ENCODE results near the gene LMLN.

Gene LMLN

DNA sequence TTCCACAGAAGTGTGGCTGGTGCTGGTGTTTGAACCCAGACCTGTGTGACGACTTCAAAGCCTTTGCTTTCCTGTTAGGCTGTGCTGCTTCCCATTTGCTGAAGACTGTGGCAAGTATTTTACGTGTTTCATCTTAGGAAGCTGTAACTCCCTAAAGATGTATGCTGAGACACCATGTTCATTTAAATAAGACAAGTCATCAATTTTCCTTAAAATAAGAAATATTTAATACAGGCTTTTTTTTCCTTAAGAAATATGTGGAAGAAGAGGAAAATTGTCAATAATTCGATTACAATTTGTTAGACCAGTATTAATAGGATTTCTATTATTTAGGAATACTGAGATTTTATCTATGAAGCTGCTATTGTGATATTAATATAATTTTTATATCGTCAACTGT is 58.4 kb downstream of the LMLN start:
- DNase-seq (ENCODE audit: low spot score in 2 of 2), result no peak
- H3K4me3 Mint-ChIP-seq, result no peak overlapping the region
- H3K36me3 Mint-ChIP-seq (ENCODE audit: insufficient read depth), result no peaks in the 10 kb centered on the region
- H3K27ac Mint-ChIP-seq (ENCODE audit: low read depth), result no peak overlapping the region
- ATAC-seq (replicated peaks; ENCODE audit: extremely low read depth, poor library complexity, severe bottlenecking), result no peak
- H3K27me3 Mint-ChIP-seq, result no peaks in the 10 kb centered on the region
- no peaks in the 10 kb centered on the region for H3K9me3 Mint-ChIP-seq
- H3K4me1 Mint-ChIP-seq, result no peaks in the 10 kb centered on the region

GRCh38 chr3:198019115-198019514 is 59.1 kb downstream of the LMLN start:
- Mint-ChIP-seq H3K4me3 (no peak overlapping the region), H3K27me3 (no peaks in the 10 kb centered on the region), H3K27ac (ENCODE audit: low read depth) (no peak overlapping the region), H3K9me3 (no peaks in the 10 kb centered on the region), H3K36me3 (ENCODE audit: insufficient read depth) (no peaks in the 10 kb centered on the region), H3K4me1 (no peaks in the 10 kb centered on the region)
- no peak for ATAC-seq (replicated peaks; ENCODE audit: extremely low read depth, poor library complexity, severe bottlenecking)
- DNase-seq (ENCODE audit: low spot score in 2 of 2), result no peak

- H3K27ac Mint-ChIP-seq (ENCODE audit: low read depth), result no peak overlapping the region
- DNase-seq (ENCODE audit: low spot score in 2 of 2) (no peak), ATAC-seq (replicated peaks; ENCODE audit: extremely low read depth, poor library complexity, severe bottlenecking) (no peak)
- no peaks in the 10 kb centered on the region for H3K9me3 Mint-ChIP-seq
- no peaks in the 10 kb centered on the region for H3K4me1 Mint-ChIP-seq
- peaks cover 4% of the 10 kb centered on the region for H3K36me3 Mint-ChIP-seq (ENCODE audit: insufficient read depth)
- H3K4me3 Mint-ChIP-seq, result no peak overlapping the region
- no peaks in the 10 kb centered on the region for H3K27me3 Mint-ChIP-seq
Measured at GRCh38 chr3:198021320-198021719, 61.3 kb downstream of the LMLN start.

DNA sequence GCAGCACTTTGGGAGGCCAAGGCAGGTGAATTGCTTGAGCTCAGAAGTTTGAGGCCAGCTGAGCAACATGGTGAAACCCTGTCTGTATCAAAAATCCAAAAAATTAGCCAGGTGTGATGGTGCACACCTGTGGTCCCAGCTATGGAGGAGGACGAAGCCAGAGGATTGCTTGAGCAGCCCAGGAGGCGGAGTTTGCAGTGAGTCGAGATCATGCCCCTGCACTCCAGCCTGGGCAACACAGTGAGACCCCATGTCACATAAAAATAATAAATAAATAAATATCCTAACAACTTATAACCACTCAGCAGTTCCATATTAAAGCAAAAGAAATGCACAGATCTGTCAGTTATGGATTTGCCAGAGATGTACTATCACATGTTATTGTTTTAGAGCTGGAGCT is 62.6 kb downstream of the LMLN start:
- DNase-seq (ENCODE audit: low spot score in 2 of 2), result no peak

DNA sequence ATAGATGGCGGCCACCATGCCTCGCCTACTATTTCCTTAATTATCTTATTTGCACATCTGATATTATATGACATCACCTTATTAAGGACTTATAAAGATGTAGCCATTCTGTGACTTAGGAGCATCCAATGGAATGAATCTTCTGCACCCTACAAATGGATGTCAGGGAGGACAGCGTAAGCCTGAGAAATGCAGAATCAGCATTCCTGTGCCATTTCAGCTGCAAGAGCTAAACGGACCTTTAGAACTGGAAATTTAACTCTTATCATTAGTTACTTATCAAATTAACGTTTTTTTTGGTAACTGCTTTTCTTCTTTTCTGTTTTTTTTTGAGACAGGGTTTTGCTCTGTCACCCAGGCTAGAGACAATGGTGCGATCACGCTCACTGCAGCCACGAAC is 65.6 kb downstream of the LMLN start:
- Mint-ChIP-seq H3K36me3 (ENCODE audit: insufficient read depth) (peaks cover 9% of the 10 kb centered on the region), H3K27ac (ENCODE audit: low read depth) (no peak overlapping the region), H3K4me3 (no peak overlapping the region), H3K27me3 (no peaks in the 10 kb centered on the region), H3K9me3 (no peaks in the 10 kb centered on the region), H3K4me1 (no peaks in the 10 kb centered on the region)
- ATAC-seq (replicated peaks; ENCODE audit: extremely low read depth, poor library complexity, severe bottlenecking), result no peak
- DNase-seq (ENCODE audit: low spot score in 2 of 2), result no peak

More for the DNA sequence above, 62.6 kb downstream of the LMLN start:
- H3K27ac Mint-ChIP-seq (ENCODE audit: low read depth), result no peak overlapping the region
- no peak overlapping the region for H3K4me3 Mint-ChIP-seq
- peaks cover 9% of the 10 kb centered on the region for H3K36me3 Mint-ChIP-seq (ENCODE audit: insufficient read depth)
- H3K27me3 Mint-ChIP-seq, result no peaks in the 10 kb centered on the region
- ATAC-seq (replicated peaks; ENCODE audit: extremely low read depth, poor library complexity, severe bottlenecking), result no peak
- no peaks in the 10 kb centered on the region for H3K9me3 Mint-ChIP-seq
- no peaks in the 10 kb centered on the region for H3K4me1 Mint-ChIP-seq

- Mint-ChIP-seq H3K4me1 (no peaks in the 10 kb centered on the region), H3K27ac (ENCODE audit: low read depth) (no peak overlapping the region), H3K27me3 (no peaks in the 10 kb centered on the region), H3K36me3 (ENCODE audit: insufficient read depth) (peaks cover 9% of the 10 kb centered on the region), H3K4me3 (no peak overlapping the region), H3K9me3 (no peaks in the 10 kb centered on the region)
- ATAC-seq (replicated peaks; ENCODE audit: extremely low read depth, poor library complexity, severe bottlenecking) (no peak), DNase-seq (ENCODE audit: low spot score in 2 of 2) (no peak)
Measured at GRCh38 chr3:198026620-198027019, 66.6 kb downstream of the LMLN start.

GRCh38 chr3:198027045-198027798 is 67.2 kb downstream of the LMLN start:
- Mint-ChIP-seq H3K4me3 (no peak overlapping the region), H3K4me1 (no peaks in the 10 kb centered on the region), H3K36me3 (ENCODE audit: insufficient read depth) (peaks cover 9% of the 10 kb centered on the region), H3K9me3 (no peaks in the 10 kb centered on the region), H3K27me3 (no peaks in the 10 kb centered on the region), H3K27ac (ENCODE audit: low read depth) (no peak overlapping the region)
- DNase-seq (ENCODE audit: low spot score in 2 of 2) (no peak), ATAC-seq (replicated peaks; ENCODE audit: extremely low read depth, poor library complexity, severe bottlenecking) (no peak)

- H3K9me3 Mint-ChIP-seq, result no peaks in the 10 kb centered on the region
- H3K4me1 Mint-ChIP-seq, result no peaks in the 10 kb centered on the region
Measured at GRCh38 chr3:198027799-198028390, 67.9 kb downstream of the LMLN start.

GRCh38 chr3:198028718-198029117 is 68.7 kb downstream of the LMLN start:
- Mint-ChIP-seq H3K9me3 (no peaks in the 10 kb centered on the region), H3K4me3 (no peak overlapping the region), H3K4me1 (no peaks in the 10 kb centered on the region), H3K27ac (ENCODE audit: low read depth) (no peak overlapping the region), H3K36me3 (ENCODE audit: insufficient read depth) (peaks cover 9% of the 10 kb centered on the region), H3K27me3 (no peaks in the 10 kb centered on the region)
- DNase-seq (ENCODE audit: low spot score in 2 of 2), result no peak
- no peak for ATAC-seq (replicated peaks; ENCODE audit: extremely low read depth, poor library complexity, severe bottlenecking)

More at GRCh38 chr3:198027799-198028390, 67.9 kb downstream of the LMLN start:
- DNase-seq (ENCODE audit: low spot score in 2 of 2), result no peak
- H3K27me3 Mint-ChIP-seq, result no peaks in the 10 kb centered on the region
- peaks cover 9% of the 10 kb centered on the region for H3K36me3 Mint-ChIP-seq (ENCODE audit: insufficient read depth)
- ATAC-seq (replicated peaks; ENCODE audit: extremely low read depth, poor library complexity, severe bottlenecking), result no peak
- H3K27ac Mint-ChIP-seq (ENCODE audit: low read depth), result no peak overlapping the region
- no peak overlapping the region for H3K4me3 Mint-ChIP-seq

DNA sequence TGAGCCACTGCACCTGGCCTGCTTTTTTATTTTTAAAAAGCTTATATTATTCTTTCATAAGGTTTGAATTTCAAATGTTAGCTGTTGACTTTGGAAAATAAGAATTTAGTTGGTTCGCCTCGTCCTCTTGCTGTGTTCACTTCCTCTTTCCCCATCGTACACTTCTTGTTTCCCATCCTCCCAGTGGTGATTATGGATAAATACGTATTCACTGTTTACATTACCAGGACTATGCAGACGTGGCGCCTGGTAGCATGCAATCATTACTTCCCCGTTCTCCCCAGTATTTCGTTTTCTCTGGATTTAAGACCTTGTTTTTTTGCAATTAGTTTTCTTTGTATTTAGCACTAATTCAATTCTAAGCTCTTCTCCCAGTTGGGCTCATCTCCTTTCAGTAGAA is 70.1 kb downstream of the LMLN start:
- Mint-ChIP-seq H3K27ac (ENCODE audit: low read depth) (no peak overlapping the region), H3K4me3 (no peak overlapping the region), H3K36me3 (ENCODE audit: insufficient read depth) (peaks cover 8% of the 10 kb centered on the region), H3K27me3 (no peaks in the 10 kb centered on the region), H3K4me1 (no peaks in the 10 kb centered on the region), H3K9me3 (no peaks in the 10 kb centered on the region)
- DNase-seq (ENCODE audit: low spot score in 2 of 2) (no peak), ATAC-seq (replicated peaks; ENCODE audit: extremely low read depth, poor library complexity, severe bottlenecking) (no peak)

DNA sequence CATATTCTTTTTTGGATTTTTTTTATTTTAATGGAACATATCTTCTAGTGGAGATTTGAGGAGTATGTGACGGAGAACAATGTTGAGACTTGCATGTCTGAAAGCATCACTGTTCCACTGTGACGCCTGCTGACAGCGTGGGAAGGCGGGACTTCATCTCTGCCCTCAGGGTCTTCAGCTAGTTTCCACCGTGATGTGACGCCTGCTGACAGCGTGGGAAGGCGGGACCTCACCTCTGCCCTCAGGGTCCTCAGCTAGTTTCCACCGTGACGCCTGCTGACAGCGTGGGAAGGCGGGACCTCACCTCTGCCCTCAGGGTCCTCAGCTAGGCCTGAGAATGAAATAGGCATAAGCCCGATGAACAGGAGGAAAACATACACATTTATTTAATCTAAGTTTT is 70.7 kb downstream of the LMLN start:
- Mint-ChIP-seq H3K4me3 (no peak overlapping the region), H3K27me3 (no peaks in the 10 kb centered on the region), H3K36me3 (ENCODE audit: insufficient read depth) (peaks cover 5% of the 10 kb centered on the region), H3K9me3 (no peaks in the 10 kb centered on the region), H3K4me1 (no peaks in the 10 kb centered on the region), H3K27ac (ENCODE audit: low read depth) (no peak overlapping the region)
- DNase-seq (ENCODE audit: low spot score in 2 of 2) (no peak), ATAC-seq (replicated peaks; ENCODE audit: extremely low read depth, poor library complexity, severe bottlenecking) (no peak)

- DNase-seq (ENCODE audit: low spot score in 2 of 2) (no peak), ATAC-seq (replicated peaks; ENCODE audit: extremely low read depth, poor library complexity, severe bottlenecking) (no peak)
- H3K27ac Mint-ChIP-seq (ENCODE audit: low read depth), result no peak overlapping the region
- no peaks in the 10 kb centered on the region for H3K36me3 Mint-ChIP-seq (ENCODE audit: insufficient read depth)
- no peak overlapping the region for H3K4me3 Mint-ChIP-seq
- H3K27me3 Mint-ChIP-seq, result no peaks in the 10 kb centered on the region
- H3K9me3 Mint-ChIP-seq, result no peaks in the 10 kb centered on the region
- no peaks in the 10 kb centered on the region for H3K4me1 Mint-ChIP-seq
Measured at GRCh38 chr3:198032039-198032936, 72.3 kb downstream of the LMLN start.

Data from central memory CD8-positive, alpha-beta T cell (primary cell).